Thyroid gland (tissue), 4 donors: ENCODE results near the gene TMEM258. TPM values are rescaled to one million over a fixed set of nuclear protein-coding genes. Genes with fewer than 3 reads are reported as not detected.

ENCODE experiments used
- DNase-seq, 2 donors: peaks; one replicate each; pipeline ENCODE4 v3.0.0-alpha.2; 2019
- H3K27ac ChIP-seq, 3 donors: fragments of 200-600 bp; sonication (generic); 1 replicate in 2 of 3; 2 replicates in 1 of 3; pipeline ENCODE4 v1.5.1; 2016 to 2019; ENCODE audit warnings: mild to moderate bottlenecking in 1 of 3, moderate library complexity in 1 of 3
- H3K27me3 ChIP-seq: fragments of 200-600 bp; sonication (generic); one replicate; pipeline ENCODE4 v1.5.1; 2019
- H3K36me3 ChIP-seq, 2 donors: fragments of 200-600 bp; sonication (generic); one replicate each; pipeline ENCODE4 v1.5.1; 2016 to 2019
- H3K4me1 ChIP-seq, 2 donors: fragments of 200-600 bp; sonication (generic); one replicate each; pipeline ENCODE4 v1.5.1; 2017 to 2019
- H3K4me3 ChIP-seq, 3 donors: fragments of 200-600 bp; sonication (generic); replicated peaks in 1 of 3; 1 replicate in 2 of 3; 2 replicates in 1 of 3; pipeline ENCODE4 v1.5.1; 2016; ENCODE audit warnings: mild to moderate bottlenecking in 1 of 3
- H3K9me3 ChIP-seq: fragments of 200-600 bp; sonication (generic); one replicate; pipeline ENCODE4 v1.5.1; 2017
- POLR2A ChIP-seq, 2 donors: fragments of 450-650 bp; IDR thresholded peaks; one replicate each; pipeline ENCODE4 v1.6.1; 2017; ENCODE audit warnings: antibody characterized with exemption in 2 of 2, mild to moderate bottlenecking in 2 of 2, moderate library complexity in 1 of 2
- WGBS, 2 donors: methylation state at CpG; one replicate each; pipeline ENCODE4 v1.1.5; 2017; 5-methylcytosine and 5-hydroxymethylcytosine counted together
- intact Hi-C: fragments of 100-400 bp; cut with DNase I; formaldehyde crosslinking; loops from one replicate; pipeline ENCODE4 v1.15.1; 2023
- total RNA-seq, 4 donors: library from RNA; depleted of rRNA; stranded (reverse); fragments of >200 nt; gene quantifications; one replicate each; pipeline ENCODE4 v1.2.3, GENCODE V29; 2016
- TF ChIP-seq, protein P1 (sequence below), 6 experiments: fragments of 200-600 bp in 3 of 6; fragments of 450-650 bp in 3 of 6; sonication (generic) in 3 of 6; IDR thresholded peaks; one replicate each; pipeline ENCODE4 v1.5.1; 2016 to 2019; ENCODE audit warnings: antibody characterized with exemption in 6 of 6, mild to moderate bottlenecking in 2 of 6, inconsistent platforms in 1 of 6, moderate library complexity in 1 of 6

TMEM258 gene
- total RNA-seq, 4 donors from 2014 or later: 28.0 to 57.9 (median 48.1) TPM

DNA sequence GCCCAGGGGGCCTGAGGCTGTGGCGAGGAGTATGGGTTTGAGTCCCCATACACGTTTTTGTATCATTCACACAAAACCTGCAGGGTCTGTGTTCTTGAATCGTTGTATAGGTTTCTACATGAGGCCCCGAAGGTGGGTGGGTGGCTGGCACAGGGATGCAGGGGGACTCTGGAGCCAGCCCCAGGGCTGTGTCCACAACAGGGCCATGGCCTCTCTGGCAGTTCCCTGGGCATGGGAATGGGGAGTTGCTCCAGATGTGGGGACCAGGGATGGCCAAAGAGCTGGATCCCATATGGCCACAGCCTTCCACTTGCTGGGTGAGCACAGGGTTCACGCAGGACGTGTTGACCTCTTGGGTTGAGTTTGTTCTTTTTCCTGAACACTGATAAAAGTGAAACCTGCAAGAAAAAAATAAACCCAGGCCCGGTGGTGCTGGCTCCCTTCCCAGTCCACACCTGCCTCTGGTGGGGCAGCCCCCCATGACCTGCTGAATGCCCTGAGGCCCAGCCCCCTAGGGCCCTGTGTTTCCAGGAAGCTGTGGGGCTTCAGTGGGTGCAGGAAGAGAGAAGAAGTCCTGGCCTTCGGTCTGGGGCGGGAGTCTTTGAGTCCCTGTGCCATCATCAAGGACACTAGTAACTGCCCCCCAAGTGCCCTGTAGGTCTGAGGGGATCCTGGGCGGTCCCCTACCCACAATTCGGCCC is 23.9 kb downstream of the TMEM258 start:
- DNase-seq: no peak
- Histone ChIP-seq H3K27me3 (no peaks in the 10 kb centered on the region), H3K9me3 (no peaks in the 10 kb centered on the region), H3K4me3 (no peak overlapping the region), H3K4me1 (peaks cover 0 to 5% of the 10 kb centered on the region in 2 donors), H3K27ac (no peak overlapping the region), H3K36me3 (no peaks in the 10 kb centered on the region)
- intact Hi-C loops: no loop called here
- 61 to 65% methylated on average over 8 to 9 of the region's 11 CpGs for WGBS, 2 donors
- TF ChIP-seq, protein P1, sequence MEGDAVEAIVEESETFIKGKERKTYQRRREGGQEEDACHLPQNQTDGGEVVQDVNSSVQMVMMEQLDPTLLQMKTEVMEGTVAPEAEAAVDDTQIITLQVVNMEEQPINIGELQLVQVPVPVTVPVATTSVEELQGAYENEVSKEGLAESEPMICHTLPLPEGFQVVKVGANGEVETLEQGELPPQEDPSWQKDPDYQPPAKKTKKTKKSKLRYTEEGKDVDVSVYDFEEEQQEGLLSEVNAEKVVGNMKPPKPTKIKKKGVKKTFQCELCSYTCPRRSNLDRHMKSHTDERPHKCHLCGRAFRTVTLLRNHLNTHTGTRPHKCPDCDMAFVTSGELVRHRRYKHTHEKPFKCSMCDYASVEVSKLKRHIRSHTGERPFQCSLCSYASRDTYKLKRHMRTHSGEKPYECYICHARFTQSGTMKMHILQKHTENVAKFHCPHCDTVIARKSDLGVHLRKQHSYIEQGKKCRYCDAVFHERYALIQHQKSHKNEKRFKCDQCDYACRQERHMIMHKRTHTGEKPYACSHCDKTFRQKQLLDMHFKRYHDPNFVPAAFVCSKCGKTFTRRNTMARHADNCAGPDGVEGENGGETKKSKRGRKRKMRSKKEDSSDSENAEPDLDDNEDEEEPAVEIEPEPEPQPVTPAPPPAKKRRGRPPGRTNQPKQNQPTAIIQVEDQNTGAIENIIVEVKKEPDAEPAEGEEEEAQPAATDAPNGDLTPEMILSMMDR (IDR thresholded peaks at IDR 0.05): no peak
- no peak for TF ChIP-seq POLR2A (IDR thresholded peaks at IDR 0.05)

DNA sequence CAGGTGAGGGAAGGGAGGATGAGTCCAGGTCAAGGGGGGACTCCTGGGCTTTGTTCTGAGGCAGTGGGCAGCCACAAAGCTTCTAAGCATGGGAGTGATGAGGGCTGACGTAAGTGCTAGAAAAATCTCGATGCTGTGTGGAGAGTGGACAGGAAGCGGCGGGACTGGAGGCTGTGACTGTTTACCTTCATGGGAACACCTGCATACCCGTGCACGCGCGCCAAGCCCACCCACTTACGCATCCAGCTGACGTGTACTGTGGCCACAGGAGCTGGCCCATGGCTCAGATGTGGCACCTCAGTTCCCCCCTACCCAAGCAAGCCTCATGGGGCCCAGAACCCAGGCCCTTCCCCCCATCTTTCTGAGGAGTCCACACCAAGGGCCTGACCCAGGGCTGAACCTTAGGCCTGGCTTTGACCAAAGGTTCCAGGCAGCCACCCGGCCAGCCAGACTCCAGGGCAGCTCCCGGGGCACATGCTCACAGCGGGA is 26.0 kb downstream of the TMEM258 start:
- DNase-seq: no peak
- no peak overlapping the region for H3K27ac ChIP-seq

DNA sequence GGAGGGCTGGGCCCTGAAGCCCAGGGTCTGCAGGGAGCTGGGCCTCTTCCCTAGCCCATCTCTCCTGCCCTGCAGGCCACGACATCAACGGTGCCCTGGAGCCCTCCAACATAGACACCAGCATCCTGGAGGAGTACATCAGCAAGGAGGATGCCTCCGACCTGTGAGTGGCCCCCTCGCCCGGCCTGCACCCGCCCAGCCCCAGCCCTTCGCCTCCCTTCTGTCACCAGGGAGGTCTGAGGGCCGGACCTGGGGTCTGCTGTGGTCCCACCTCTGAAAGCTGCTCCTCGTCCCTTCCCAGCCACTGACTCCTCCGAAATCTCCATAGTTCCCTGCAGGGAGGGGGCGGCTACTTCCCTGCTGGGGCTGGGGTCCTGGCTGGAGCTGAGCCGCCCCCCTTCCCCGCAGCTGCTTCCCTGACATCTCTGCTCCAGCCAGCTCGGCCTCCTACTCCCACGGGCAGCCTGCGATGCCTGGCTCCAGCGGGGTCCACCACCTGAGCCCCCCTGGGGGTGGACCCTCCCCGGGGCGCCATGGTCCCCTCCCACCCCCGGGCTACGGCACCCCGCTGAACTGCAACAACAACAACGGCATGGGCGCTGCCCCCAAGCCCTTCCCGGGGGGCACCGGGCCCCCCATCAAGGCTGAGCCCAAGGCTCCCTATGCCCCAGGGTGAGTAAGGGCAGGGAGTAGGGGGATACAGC is 26.7 kb downstream of the TMEM258 start:
- no peak for DNase-seq
- Histone ChIP-seq H3K9me3 (no peaks in the 10 kb centered on the region), H3K27ac (no peak overlapping the region), H3K4me3 (no peak overlapping the region), H3K4me1 (no peaks in the 10 kb centered on the region), H3K27me3 (no peaks in the 10 kb centered on the region), H3K36me3 (no peaks in the 10 kb centered on the region)
- intact Hi-C loops: no loop called here
- 93 to 100% methylated on average over 4 to 12 of the region's 26 CpGs for WGBS, 2 donors
- TF ChIP-seq POLR2A (IDR thresholded peaks at IDR 0.05): no peak
- TF ChIP-seq, protein P1 (IDR thresholded peaks at IDR 0.05): no peak

More for the DNA sequence above, 26.0 kb downstream of the TMEM258 start:
- intact Hi-C loops: no loop called here
- Histone ChIP-seq H3K4me1 (no peaks in the 10 kb centered on the region), H3K9me3 (no peaks in the 10 kb centered on the region), H3K4me3 (no peak overlapping the region), H3K27me3 (no peaks in the 10 kb centered on the region), H3K36me3 (no peaks in the 10 kb centered on the region)
- 85 to 90% methylated on average over 13 of the region's 13 CpGs for WGBS, 2 donors
- no peak for TF ChIP-seq POLR2A (IDR thresholded peaks at IDR 0.05)
- TF ChIP-seq, protein P1 (IDR thresholded peaks at IDR 0.05): no peak

DNA sequence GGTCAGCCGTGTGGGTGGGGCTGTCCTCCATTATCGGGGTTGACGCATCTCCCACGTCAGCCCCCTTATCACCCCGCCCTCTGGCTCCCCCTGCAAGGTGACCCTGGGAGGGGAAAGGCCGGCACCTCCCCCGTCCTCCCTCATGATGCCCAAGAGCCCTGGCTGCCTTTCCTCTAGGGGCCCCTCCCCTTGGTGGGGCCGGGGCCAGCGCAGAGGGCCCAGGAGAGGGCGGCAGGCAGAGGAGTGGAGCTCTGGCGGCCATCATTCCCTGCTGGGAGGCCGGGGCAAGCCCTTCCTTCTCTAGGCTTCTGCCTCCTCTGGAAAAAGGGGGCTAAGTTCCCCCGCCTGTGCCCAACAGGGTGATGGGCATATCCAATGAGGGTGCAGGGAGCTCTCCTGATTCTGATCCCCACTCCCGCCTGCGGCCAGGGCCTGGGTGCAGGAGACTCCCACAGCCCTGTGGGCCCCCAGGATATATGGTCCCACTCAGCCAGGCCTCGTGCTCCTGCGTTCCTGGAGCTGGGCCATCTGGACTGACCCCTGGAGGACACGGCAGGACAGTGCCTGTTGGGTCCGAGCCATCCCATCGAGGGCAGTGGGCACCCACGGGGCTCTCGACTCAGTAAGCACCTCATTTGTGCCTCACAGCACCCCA is 27.7 kb downstream of the TMEM258 start:
- no peaks in the 10 kb centered on the region for H3K4me1 ChIP-seq
- H3K27me3 ChIP-seq: no peaks in the 10 kb centered on the region
- DNase-seq: no peak
- no peaks in the 10 kb centered on the region for H3K36me3 ChIP-seq
- TF ChIP-seq POLR2A (IDR thresholded peaks at IDR 0.05): no peak
- TF ChIP-seq, protein P1 (IDR thresholded peaks at IDR 0.05): no peak
- WGBS, 2 donors: 54 to 55% methylated on average over 9 to 17 of the region's 22 CpGs
- intact Hi-C loops: no loop called here
- no peaks in the 10 kb centered on the region for H3K9me3 ChIP-seq
- H3K4me3 ChIP-seq: no peak overlapping the region
- H3K27ac ChIP-seq: no peak overlapping the region
